Left hindlimb (tissue), 1 donor: ENCODE results near the gene NTSR1.

ENCODE experiments used
- DNase-seq: peaks from one replicate; pipeline ENCODE4 v3.0.0-alpha.2; 2018

NTSR1 gene

GRCh38 chr20:62741701-62742491 is 33.3 kb downstream of the NTSR1 start:
- no peak for DNase-seq

- no peak for DNase-seq
Measured at GRCh38 chr20:62742550-62742949, 33.9 kb downstream of the NTSR1 start.

- no peak for DNase-seq
Measured at GRCh38 chr20:62742979-62743776, 34.5 kb downstream of the NTSR1 start.

- no peak for DNase-seq
Measured at GRCh38 chr20:62743777-62744317, 35.2 kb downstream of the NTSR1 start.

- peak; percentile 26 for DNase-seq
Measured at GRCh38 chr20:62744741-62745191, 36.1 kb downstream of the NTSR1 start.

- DNase-seq, result peak; percentile 24
Measured at GRCh38 chr20:62745279-62745951, 36.8 kb downstream of the NTSR1 start.

GRCh38 chr20:62745952-62746288 is 37.3 kb downstream of the NTSR1 start:
- peak; percentile 17 for DNase-seq

GRCh38 chr20:62748311-62748710 is 39.7 kb downstream of the NTSR1 start:
- DNase-seq, result no peak

- DNase-seq, result no peak
Measured at GRCh38 chr20:62749851-62750445, 41.3 kb downstream of the NTSR1 start.

GRCh38 chr20:62751551-62752150 is 43.0 kb downstream of the NTSR1 start:
- peak; percentile 22 for DNase-seq

GRCh38 chr20:62752181-62752670 is 43.6 kb downstream of the NTSR1 start:
- DNase-seq, result peak; percentile 29

- peak; percentile 28 for DNase-seq
Measured at GRCh38 chr20:62752671-62753501, 44.2 kb downstream of the NTSR1 start.

- DNase-seq, result no peak
Measured at GRCh38 chr20:62753626-62754025, 45.0 kb downstream of the NTSR1 start.

- DNase-seq, result peak; percentile 22
Measured at GRCh38 chr20:62754122-62754990, 45.7 kb downstream of the NTSR1 start.

- no peak for DNase-seq
Measured at GRCh38 chr20:62754991-62755356, 46.3 kb downstream of the NTSR1 start.

GRCh38 chr20:62755817-62756724 is 47.4 kb downstream of the NTSR1 start:
- DNase-seq, result peak; percentile 30

- DNase-seq, result peak; percentile 18
Measured at GRCh38 chr20:62758226-62758912, 49.7 kb downstream of the NTSR1 start.

- no peak for DNase-seq
Measured at GRCh38 chr20:62759981-62760431, 51.4 kb downstream of the NTSR1 start.
